ENCODE data around the gene AP3S2.
"Not testable (repeated sequence)": the region's sequence is repeated elsewhere in the genome, so short reads cannot be mapped to it uniquely, and the experiment has no call there.

The AP3S2 gene

GRCh38 chr15:89863918-89864317, 29.9 kb downstream of the AP3S2 start:
- no peak for DNase-seq

- no peak for DNase-seq
Measured at GRCh38 chr15:89860891-89861290, 32.9 kb downstream of the AP3S2 start.

GRCh38 chr15:89860431-89860830, 33.4 kb downstream of the AP3S2 start:
- DNase-seq, result no peak

GRCh38 chr15:89858661-89859458, 34.9 kb downstream of the AP3S2 start:
- no peak for DNase-seq

GRCh38 chr15:89857673-89858072, 36.1 kb downstream of the AP3S2 start:
- DNase-seq, result no peak

GRCh38 chr15:89855948-89856347, 37.8 kb downstream of the AP3S2 start:
- DNase-seq, result no peak

GRCh38 chr15:89854863-89855262, 38.9 kb downstream of the AP3S2 start:
- not testable (repeated sequence) for DNase-seq

GRCh38 chr15:89852342-89852995, 41.3 kb downstream of the AP3S2 start:
- DNase-seq, result no peak

- DNase-seq, result no peak
Measured at GRCh38 chr15:89851673-89852341, 42.0 kb downstream of the AP3S2 start.

- DNase-seq, result no peak
Measured at GRCh38 chr15:89848970-89849292, 44.9 kb downstream of the AP3S2 start.

- no peak for DNase-seq
Measured at GRCh38 chr15:89847101-89847500, 46.7 kb downstream of the AP3S2 start.

GRCh38 chr15:89845305-89845893, 48.4 kb downstream of the AP3S2 start:
- peak; percentile 24 for DNase-seq

GRCh38 chr15:89841962-89842361, 51.8 kb downstream of the AP3S2 start:
- no peak for DNase-seq

- DNase-seq, result no peak
Measured at GRCh38 chr15:89841306-89841705, 52.5 kb downstream of the AP3S2 start.

- DNase-seq, result no peak
Measured at GRCh38 chr15:89839167-89839810, 54.5 kb downstream of the AP3S2 start.

- no peak for DNase-seq
Measured at GRCh38 chr15:89837830-89838178, 56.0 kb downstream of the AP3S2 start.

GRCh38 chr15:89837134-89837829, 56.5 kb downstream of the AP3S2 start:
- no peak for DNase-seq

GRCh38 chr15:89836267-89837133, 57.3 kb downstream of the AP3S2 start:
- no peak for DNase-seq

GRCh38 chr15:89835176-89835564, 58.6 kb downstream of the AP3S2 start:
- DNase-seq, result no peak

GRCh38 chr15:89834465-89835175, 59.2 kb downstream of the AP3S2 start:
- not testable (repeated sequence) for DNase-seq

- DNase-seq, result no peak
Measured at GRCh38 chr15:89833966-89834365, 59.8 kb downstream of the AP3S2 start.
